Stimulated activated CD8-positive, alpha-beta memory T cell treated with anti-CD3 and anti-CD28 coated beads, Interleukin-7, amount 100 ng/mL, for 1 hour (primary cell): ENCODE measurements around the gene ESD.
"Not testable (repeated sequence)": the region's sequence is repeated elsewhere in the genome, so short reads cannot be mapped to it uniquely, and the experiment has no call there.

ENCODE experiments used
- DNase-seq, 2 donors: peaks; one replicate each; pipeline ENCODE4 v3.0.0-alpha.2; 2020; ENCODE audit warnings: low read depth in 2 of 2

ESD gene

GRCh38 chr13:46795321-46795720 is 1.6 kb downstream of the ESD start:
- DNase-seq = no peak

GRCh38 chr13:46783504-46783903 is 13.5 kb downstream of the ESD start:
- DNase-seq = no peak

- DNase-seq = no peak
Measured at GRCh38 chr13:46782691-46783090, 14.3 kb downstream of the ESD start.

- no peak for DNase-seq
Measured at GRCh38 chr13:46782066-46782465, 14.9 kb downstream of the ESD start.

- DNase-seq = no peak
Measured at GRCh38 chr13:46778890-46779289, 18.1 kb downstream of the ESD start.

- DNase-seq = no peak
Measured at GRCh38 chr13:46778095-46778494, 18.9 kb downstream of the ESD start.

- DNase-seq = no peak
Measured at GRCh38 chr13:46775385-46776107, 21.4 kb downstream of the ESD start.

- no peak for DNase-seq
Measured at GRCh38 chr13:46773541-46773940, 23.4 kb downstream of the ESD start.

GRCh38 chr13:46771693-46772092 is 25.3 kb downstream of the ESD start:
- no peak for DNase-seq

GRCh38 chr13:46769925-46770324 is 27.0 kb downstream of the ESD start:
- DNase-seq = not testable (repeated sequence)

- no peak for DNase-seq
Measured at GRCh38 chr13:46761866-46762265, 35.1 kb downstream of the ESD start.

GRCh38 chr13:46761174-46761573 is 35.8 kb downstream of the ESD start:
- no peak for DNase-seq

GRCh38 chr13:46759846-46760245 is 37.1 kb downstream of the ESD start:
- no peak for DNase-seq

- DNase-seq = no peak
Measured at GRCh38 chr13:46757640-46758039, 39.3 kb downstream of the ESD start.

- no peak for DNase-seq
Measured at GRCh38 chr13:46756977-46757376, 40.0 kb downstream of the ESD start.

- DNase-seq = not testable (repeated sequence)
Measured at GRCh38 chr13:46755508-46755907, 41.5 kb downstream of the ESD start.

- DNase-seq = no peak
Measured at GRCh38 chr13:46754812-46755211, 42.1 kb downstream of the ESD start.

- DNase-seq = no peak
Measured at GRCh38 chr13:46753917-46754316, 43.0 kb downstream of the ESD start.

- DNase-seq = no peak
Measured at GRCh38 chr13:46753137-46753536, 43.8 kb downstream of the ESD start.

GRCh38 chr13:46751811-46752635 is 44.9 kb downstream of the ESD start:
- DNase-seq = peak; percentile 15 to 51

GRCh38 chr13:46749951-46750350 is 47.0 kb downstream of the ESD start:
- no peak for DNase-seq

GRCh38 chr13:46748300-46748699 is 48.7 kb downstream of the ESD start:
- DNase-seq = no peak
